Measurements from ENCODE around the gene OR52B2. TPM values are rescaled to one million over a fixed set of nuclear protein-coding genes. Genes with fewer than 3 reads are reported as not detected.
"Not testable (repeated sequence)": the region's sequence is repeated elsewhere in the genome, so short reads cannot be mapped to it uniquely, and the experiment has no call there.

The OR52B2 gene
- total RNA-seq, 2 experiments from 2014 or later: not detected

DNA sequence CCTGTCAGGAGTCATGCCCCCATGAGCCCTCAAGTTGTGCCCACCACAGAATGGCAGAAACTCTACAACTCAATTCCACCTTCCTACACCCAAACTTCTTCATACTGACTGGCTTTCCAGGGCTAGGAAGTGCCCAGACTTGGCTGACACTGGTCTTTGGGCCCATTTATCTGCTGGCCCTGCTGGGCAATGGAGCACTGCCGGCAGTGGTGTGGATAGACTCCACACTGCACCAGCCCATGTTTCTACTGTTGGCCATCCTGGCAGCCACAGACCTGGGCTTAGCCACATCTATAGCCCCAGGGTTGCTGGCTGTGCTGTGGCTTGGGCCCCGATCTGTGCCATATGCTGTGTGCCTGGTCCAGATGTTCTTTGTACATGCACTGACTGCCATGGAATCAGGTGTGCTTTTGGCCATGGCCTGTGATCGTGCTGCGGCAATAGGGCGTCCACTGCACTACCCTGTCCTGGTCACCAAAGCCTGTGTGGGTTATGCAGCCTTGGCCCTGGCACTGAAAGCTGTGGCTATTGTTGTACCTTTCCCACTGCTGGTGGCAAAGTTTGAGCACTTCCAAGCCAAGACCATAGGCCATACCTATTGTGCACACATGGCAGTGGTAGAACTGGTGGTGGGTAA, 29.2 kb upstream of the OR52B2 start, which contains the start of gene OR52W1:
Gene OR52W1, plus strand, starts transcription at position 51 of the 637 bp plus-strand sequence. Its CDS starts 0 bp downstream, at position 51.
- Mint-ChIP-seq H3K9me3 (peaks cover 3% of the 10 kb centered on the region), H3K27me3 (no peaks in the 10 kb centered on the region), H3K27ac (peak within 1 kb of the TSS; percentile 9), H3K4me1 (peaks cover 50% of the 10 kb centered on the region), H3K4me3 (no peak within 1 kb of the TSS), H3K36me3 (peaks cover 21% of the 10 kb centered on the region)
- no peak for ATAC-seq (ENCODE audit: low read depth)
- no peak for DNase-seq
- POLR2A ChIA-PET: no interaction called here

DNA sequence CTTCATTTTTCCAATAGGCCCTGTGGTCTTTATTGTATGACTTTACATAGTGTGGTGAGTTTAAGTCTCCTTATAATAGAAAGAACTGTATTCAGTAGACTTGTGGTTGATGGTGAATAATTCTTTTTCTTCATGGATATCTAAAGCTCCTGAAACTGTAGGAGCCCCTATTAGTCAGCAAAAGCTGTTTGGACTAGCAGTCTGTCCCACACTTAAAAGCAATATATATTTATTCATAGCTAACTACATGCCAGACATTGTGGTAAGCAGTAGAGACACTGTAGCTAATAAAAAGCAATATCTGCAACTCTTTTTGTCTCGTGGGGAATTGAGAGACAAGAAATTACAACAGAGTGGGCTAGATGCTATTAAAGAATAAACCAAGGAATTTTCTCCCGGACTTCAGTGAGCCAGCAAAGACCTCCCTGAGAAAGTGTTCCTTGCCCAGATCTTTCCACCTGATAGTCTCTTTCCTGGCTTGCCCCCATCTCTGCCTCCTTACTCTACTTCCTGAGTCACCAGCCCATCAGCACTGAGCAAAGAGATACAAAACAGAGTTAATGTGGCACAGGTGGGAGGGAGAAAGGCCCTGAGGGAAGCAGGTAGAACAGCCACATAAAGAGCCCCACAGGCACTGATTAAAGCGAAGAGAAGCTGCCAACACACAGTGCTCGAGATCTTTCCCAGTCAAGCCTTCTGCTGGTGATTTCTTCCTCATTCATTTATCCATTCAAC, 27.5 kb upstream of the OR52B2 start:
- Mint-ChIP-seq H3K4me1 (peaks cover 35% of the 10 kb centered on the region), H3K9me3 (peaks cover 3% of the 10 kb centered on the region), H3K4me3 (no peak overlapping the region), H3K27ac (no peak overlapping the region), H3K27me3 (no peaks in the 10 kb centered on the region), H3K36me3 (peaks cover 14% of the 10 kb centered on the region)
- ATAC-seq (ENCODE audit: low read depth) (no peak), DNase-seq (no peak)
- POLR2A ChIA-PET: interaction anchor here (1.8 kb wide), 1 partner anchor 37 kb away, joined by 7 read pairs; the partner anchor contains the start of gene FHIP1B

DNA sequence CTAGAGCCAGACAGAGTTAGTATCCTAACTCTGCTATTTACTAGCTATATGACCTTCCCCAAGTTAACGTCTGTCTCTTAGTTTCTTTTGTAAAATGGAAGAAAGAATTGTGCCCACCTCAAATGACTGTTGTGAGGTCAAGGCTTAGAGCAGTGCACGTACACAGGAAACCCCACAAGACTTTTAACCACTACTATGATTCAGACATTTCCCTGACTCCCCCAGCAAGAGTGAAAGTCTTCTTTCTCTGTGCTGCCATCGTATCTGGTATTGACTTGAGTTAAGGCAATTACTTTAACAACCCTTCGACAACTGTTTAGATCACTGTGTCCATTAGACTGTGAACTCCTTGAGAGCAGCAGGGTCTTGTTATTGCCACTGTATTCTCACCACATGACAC, 26.3 kb upstream of the OR52B2 start:
- ATAC-seq (ENCODE audit: low read depth) (peak; percentile 91), DNase-seq (no peak)
- peaks cover 29% of the 10 kb centered on the region for H3K4me1 Mint-ChIP-seq
- POLR2A ChIA-PET: interaction anchor here (1.8 kb wide), 1 partner anchor 39 kb away, joined by 7 read pairs; the partner anchor contains the start of gene FHIP1B
- peak overlapping the region; percentile 76 for H3K27ac Mint-ChIP-seq
- peaks cover 3% of the 10 kb centered on the region for H3K9me3 Mint-ChIP-seq
- peaks cover 4% of the 10 kb centered on the region for H3K27me3 Mint-ChIP-seq
- H3K36me3 Mint-ChIP-seq: peaks cover 9% of the 10 kb centered on the region
- H3K4me3 Mint-ChIP-seq: peak overlapping the region; percentile 50

DNA sequence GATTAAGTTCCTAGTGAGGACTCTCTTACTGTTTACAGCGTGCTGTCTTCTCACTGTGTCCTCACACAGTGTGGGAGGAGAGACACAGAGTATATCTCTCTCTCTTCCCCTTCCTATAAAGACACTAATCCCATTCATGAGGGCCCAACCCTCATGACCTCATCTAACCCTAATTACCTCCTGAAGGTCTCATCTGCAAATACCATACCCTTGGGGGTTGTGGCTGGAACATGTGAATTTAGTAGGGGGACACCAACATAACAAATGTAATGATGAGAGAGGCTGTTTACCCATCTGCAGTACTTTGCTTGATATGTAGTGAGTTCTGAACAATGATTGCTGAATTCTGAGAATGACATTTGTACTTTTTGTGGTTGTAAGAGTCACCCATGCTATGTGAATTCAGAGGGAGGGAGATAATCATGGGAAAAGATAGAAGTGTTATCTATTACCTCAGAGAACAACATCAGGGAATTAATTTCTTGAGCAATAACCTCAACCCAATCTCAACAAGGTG, 24.0 kb upstream of the OR52B2 start:
- Mint-ChIP-seq H3K27me3 (peaks cover 4% of the 10 kb centered on the region), H3K4me3 (no peak overlapping the region), H3K4me1 (peaks cover 22% of the 10 kb centered on the region), H3K36me3 (peaks cover 8% of the 10 kb centered on the region), H3K9me3 (peaks cover 3% of the 10 kb centered on the region), H3K27ac (no peak overlapping the region)
- POLR2A ChIA-PET: no interaction called here
- no peak for DNase-seq
- ATAC-seq (ENCODE audit: low read depth): no peak

DNA sequence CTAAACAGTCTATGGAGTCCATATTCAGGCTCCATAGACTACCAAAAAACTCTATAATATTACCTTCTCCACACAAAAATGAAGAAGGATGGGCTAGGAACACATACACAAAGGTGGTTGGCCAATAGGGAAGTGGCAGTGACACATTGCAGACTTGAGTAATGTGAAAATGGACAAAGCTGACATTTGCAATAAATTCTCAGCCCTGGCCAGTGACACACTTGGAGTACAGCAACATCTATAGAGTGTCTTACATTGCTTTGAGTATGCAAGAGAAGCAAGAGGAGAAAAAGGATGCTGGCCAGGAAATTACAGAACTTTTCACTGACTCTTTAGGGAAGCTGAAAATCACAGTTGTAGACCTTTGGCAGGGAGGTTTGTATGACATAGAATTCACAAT, 21.6 kb upstream of the OR52B2 start:
- peaks cover 6% of the 10 kb centered on the region for H3K36me3 Mint-ChIP-seq
- peaks cover 3% of the 10 kb centered on the region for H3K9me3 Mint-ChIP-seq
- H3K4me1 Mint-ChIP-seq: peaks cover 8% of the 10 kb centered on the region
- DNase-seq (no peak), ATAC-seq (ENCODE audit: low read depth) (no peak)
- POLR2A ChIA-PET: no interaction called here
- no peak overlapping the region for H3K27ac Mint-ChIP-seq
- H3K27me3 Mint-ChIP-seq: peaks cover 4% of the 10 kb centered on the region
- H3K4me3 Mint-ChIP-seq: no peak overlapping the region

DNA sequence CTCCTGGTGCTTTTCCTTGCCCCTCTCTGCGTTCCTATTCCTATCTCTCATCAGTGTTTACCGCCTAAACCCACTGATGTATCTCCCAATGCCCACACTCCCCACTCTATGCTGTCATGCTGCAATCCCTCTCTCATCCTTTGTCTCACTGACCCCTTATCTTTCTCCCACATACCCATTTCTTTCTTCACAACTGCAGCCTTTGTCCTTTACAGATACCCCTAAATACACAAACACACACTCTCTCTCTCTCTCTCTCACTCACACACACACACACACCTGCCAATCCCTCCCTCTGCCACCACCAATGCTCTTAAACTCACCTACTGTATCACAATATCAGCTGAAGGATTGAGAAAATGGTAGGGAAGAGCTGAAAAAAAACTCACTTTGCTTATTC, 5.3 kb upstream of the OR52B2 start:
- POLR2A ChIA-PET: no interaction called here
- no peak for DNase-seq
- ATAC-seq (ENCODE audit: low read depth): no peak
- Mint-ChIP-seq H3K27me3 (peaks cover 11% of the 10 kb centered on the region), H3K9me3 (no peaks in the 10 kb centered on the region), H3K4me3 (no peak overlapping the region), H3K4me1 (no peaks in the 10 kb centered on the region), H3K36me3 (no peaks in the 10 kb centered on the region), H3K27ac (no peak overlapping the region)

DNA sequence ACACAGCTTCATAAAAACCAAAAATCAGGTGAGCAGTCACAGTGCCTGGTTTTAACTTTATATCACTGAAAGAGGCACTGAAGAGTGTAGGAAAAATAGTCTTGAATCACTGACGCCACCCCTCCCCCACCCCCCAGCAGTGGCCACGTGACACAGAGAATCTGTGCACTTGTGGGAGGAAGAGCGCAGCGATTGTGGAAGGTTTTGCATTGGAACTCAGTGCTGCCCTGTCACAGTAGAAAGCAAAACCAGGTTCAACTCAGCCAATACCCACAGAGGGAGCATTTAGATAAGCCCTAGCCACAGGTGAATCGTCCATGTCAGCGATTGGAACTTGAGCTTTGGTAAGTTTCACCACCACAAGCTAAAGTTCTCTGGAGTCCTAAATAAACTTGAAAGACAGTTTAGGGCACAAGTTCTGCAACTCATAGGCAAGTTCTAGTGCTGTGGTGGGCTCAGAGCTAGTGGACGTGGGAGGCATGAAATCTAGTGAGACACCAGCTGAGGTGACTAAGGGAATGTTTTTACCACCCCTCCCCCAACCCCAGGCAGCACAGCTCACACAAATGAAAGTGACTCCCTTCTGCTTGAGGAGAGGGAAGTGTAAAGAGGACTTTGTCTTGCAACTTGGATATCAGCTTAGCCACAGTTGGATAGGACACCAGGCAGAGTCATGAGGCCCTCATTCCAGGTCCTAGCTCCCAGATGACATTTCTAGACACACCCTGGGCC, 13.3 kb downstream of the OR52B2 start:
- no peaks in the 10 kb centered on the region for H3K9me3 Mint-ChIP-seq
- DNase-seq (no peak), ATAC-seq (ENCODE audit: low read depth) (no peak)
- no peak overlapping the region for H3K27ac Mint-ChIP-seq
- H3K27me3 Mint-ChIP-seq: peaks cover 9% of the 10 kb centered on the region
- no peak overlapping the region for H3K4me3 Mint-ChIP-seq
- POLR2A ChIA-PET: no interaction called here
- H3K4me1 Mint-ChIP-seq: no peaks in the 10 kb centered on the region
- no peaks in the 10 kb centered on the region for H3K36me3 Mint-ChIP-seq

DNA sequence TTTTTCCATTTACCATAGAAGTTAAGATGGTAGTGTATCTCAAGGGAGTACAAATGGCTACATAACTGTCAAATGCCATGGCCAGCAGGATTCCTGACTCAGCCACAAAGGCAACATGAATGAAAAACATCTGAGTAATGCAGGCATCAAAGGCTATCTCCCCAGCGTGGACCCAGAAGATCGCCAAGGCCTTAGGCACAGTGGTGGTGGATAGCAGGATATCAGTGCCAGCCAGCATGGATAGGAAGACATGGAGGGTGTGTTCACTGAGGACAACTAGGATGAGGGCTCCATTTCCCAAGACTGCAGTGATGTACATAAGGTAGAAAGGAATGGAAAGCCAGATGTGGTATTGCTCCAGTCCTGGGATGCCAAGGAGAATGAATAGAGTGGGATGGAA, 18.0 kb downstream of the OR52B2 start:
- no peak for DNase-seq
- no peaks in the 10 kb centered on the region for H3K36me3 Mint-ChIP-seq
- H3K4me3 Mint-ChIP-seq: no peak overlapping the region
- no peak overlapping the region for H3K27ac Mint-ChIP-seq
- POLR2A ChIA-PET: no interaction called here
- peaks cover 4% of the 10 kb centered on the region for H3K9me3 Mint-ChIP-seq
- peaks cover 9% of the 10 kb centered on the region for H3K27me3 Mint-ChIP-seq
- no peaks in the 10 kb centered on the region for H3K4me1 Mint-ChIP-seq
- no peak for ATAC-seq (ENCODE audit: low read depth)

DNA sequence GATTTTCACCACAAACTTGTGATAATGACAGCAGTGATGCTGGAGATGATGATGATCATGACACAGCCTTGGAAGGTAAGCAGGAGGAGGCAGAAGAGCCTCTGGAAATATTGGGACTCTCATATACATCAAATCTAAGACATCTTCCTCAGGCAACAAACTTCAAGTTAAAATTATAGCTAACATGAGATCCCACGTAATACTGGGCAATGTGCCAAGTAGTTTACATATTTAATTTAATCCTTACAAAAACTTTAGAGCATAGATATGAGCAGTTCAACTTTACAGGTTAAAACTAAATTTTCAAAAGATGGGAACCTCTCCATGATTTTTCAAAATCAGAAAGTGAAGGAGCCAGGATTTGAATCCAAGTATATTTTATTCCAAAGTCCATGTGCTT, 19.0 kb downstream of the OR52B2 start:
- DNase-seq: no peak
- Mint-ChIP-seq H3K4me1 (no peaks in the 10 kb centered on the region), H3K27ac (no peak overlapping the region), H3K27me3 (peaks cover 9% of the 10 kb centered on the region), H3K36me3 (no peaks in the 10 kb centered on the region), H3K9me3 (peaks cover 4% of the 10 kb centered on the region), H3K4me3 (no peak overlapping the region)
- no peak for ATAC-seq (ENCODE audit: low read depth)
- POLR2A ChIA-PET: no interaction called here

DNA sequence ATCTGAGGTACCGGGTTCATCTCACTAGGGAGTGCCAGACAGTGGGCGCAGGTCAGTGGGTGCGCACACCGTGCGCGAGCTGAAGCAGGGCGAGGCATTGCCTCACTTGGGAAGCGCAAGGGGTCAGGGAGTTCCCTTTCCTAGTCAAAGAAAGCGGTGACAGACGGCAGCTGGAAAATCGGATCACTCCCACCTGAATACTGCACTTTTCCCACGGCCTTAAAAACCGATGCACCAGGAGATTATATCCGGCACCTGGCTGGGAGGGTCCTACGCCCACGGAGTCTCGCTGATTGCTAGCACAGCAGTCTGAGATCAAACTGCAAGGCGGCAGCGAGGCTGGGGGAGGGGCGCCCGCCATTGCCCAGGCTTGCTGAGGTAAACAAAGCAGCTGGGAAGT, 26.4 kb downstream of the OR52B2 start:
- H3K4me3 Mint-ChIP-seq; H3K4me1 Mint-ChIP-seq; H3K27ac Mint-ChIP-seq; H3K36me3 Mint-ChIP-seq; DNase-seq; H3K27me3 Mint-ChIP-seq; ATAC-seq (ENCODE audit: low read depth); H3K9me3 Mint-ChIP-seq; POLR2A ChIA-PET: not testable (repeated sequence)

DNA sequence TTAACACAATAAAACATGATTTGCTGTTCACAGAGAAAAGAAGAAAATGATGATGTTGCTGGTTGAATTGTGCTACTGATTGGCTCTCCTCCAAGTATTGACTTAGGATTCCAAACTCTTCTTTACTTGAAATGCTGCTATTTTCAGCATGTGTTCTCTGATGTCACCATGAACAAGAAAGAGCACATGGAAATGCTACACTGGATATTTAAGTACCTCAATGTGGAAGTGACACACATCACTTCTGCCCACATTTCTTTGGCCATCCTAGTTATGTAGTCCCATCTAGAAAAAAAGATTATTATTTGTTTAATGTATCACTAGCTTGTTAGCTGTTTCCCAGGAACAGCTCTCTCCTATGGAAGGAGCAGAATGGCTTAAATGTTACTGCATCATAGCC, 27.2 kb downstream of the OR52B2 start:
- Mint-ChIP-seq H3K9me3 (no peaks in the 10 kb centered on the region), H3K4me3 (no peak overlapping the region), H3K27ac (no peak overlapping the region), H3K27me3 (peaks cover 5% of the 10 kb centered on the region), H3K4me1 (no peaks in the 10 kb centered on the region), H3K36me3 (no peaks in the 10 kb centered on the region)
- DNase-seq: no peak
- ATAC-seq (ENCODE audit: low read depth): no peak
- POLR2A ChIA-PET: no interaction called here

DNA sequence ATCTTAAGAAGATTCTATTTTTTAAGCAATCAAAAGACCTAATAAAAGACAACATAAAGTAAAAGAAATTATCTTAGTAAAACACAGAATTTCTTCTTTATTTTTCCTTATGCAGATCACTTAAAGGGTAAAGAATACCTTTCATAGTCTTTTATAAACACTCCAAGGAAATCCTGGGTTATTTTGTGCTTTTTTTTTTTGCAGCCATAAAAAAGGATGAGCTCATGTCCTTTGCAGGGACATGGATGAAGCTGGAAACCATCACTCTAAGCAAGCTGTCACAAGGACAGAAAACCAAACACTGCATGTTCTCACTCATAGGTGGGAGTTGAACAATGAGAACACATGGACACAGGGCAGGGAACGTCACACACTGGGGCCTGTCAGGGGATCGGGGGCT, 34.2 kb downstream of the OR52B2 start:
- H3K4me1 Mint-ChIP-seq; H3K27ac Mint-ChIP-seq; H3K4me3 Mint-ChIP-seq; ATAC-seq (ENCODE audit: low read depth); DNase-seq; H3K36me3 Mint-ChIP-seq; H3K9me3 Mint-ChIP-seq: not testable (repeated sequence)
- H3K27me3 Mint-ChIP-seq: peaks cover 16% of the 10 kb centered on the region
- POLR2A ChIA-PET: interaction anchor here (0.6 kb wide), 1 partner anchor 31 kb away, joined by 3 read pairs; no protein-coding TSS in a partner anchor

DNA sequence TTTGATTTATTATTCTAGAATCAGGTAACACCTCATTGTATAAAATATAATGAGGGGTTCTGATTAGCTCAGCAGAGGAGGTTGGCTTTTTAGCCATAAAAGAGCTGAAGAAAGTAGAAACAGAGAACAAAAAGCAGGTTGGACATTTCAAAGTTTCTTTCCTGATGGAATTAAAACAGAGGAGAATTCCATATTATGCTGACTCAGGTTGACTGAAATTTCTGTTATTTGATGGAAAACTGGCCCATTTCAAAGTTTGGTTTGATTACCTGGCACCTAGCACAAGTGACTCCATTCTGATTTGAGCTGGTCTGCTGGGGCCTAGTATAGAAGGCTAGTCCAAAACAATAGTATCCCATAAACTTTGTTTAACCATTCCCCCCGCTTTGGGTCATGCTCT, 37.7 kb downstream of the OR52B2 start:
- H3K27me3 Mint-ChIP-seq: peaks cover 7% of the 10 kb centered on the region
- POLR2A ChIA-PET: no interaction called here
- H3K4me3 Mint-ChIP-seq: no peak overlapping the region
- H3K27ac Mint-ChIP-seq: no peak overlapping the region
- H3K36me3 Mint-ChIP-seq: no peaks in the 10 kb centered on the region
- no peak for DNase-seq
- no peaks in the 10 kb centered on the region for H3K4me1 Mint-ChIP-seq
- H3K9me3 Mint-ChIP-seq: no peaks in the 10 kb centered on the region
- ATAC-seq (ENCODE audit: low read depth): no peak
